Stimulated activated CD4-positive, alpha-beta T cell treated with anti-CD3 and anti-CD28 coated beads, Interleukin-2, amount 100 ng/mL, for 4 hours (primary cell): ENCODE results near the gene FBLIM1.
A peak's percentile ranks its signal among the peaks of the same experiment; 100 is the strongest.
"Not testable (repeated sequence)": the region's sequence is repeated elsewhere in the genome, so short reads cannot be mapped to it uniquely, and the experiment has no call there.

Experiments used
- DNase-seq: peaks from one replicate; pipeline ENCODE4 v3.0.0-alpha.2; 2020; ENCODE audit warnings: low read depth

Gene FBLIM1

DNA sequence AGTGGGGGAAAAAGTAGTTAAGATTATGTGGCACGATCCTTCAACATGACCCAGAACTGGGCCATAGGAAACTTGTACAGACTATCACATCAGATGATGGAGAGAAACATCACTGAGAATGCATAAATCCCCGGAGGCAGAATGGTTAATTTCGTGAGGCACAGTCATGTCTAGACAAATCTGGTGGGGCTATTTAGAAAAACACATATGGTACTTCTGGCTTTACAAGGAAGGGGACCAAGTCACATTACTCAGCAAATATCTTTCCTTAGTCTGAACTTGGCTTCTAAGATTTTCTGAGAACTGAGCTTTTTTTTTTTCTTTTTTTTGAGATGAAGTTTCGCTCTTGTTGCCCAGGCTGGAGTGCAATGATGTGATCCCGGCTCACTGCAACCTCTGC lies 58.1 kb downstream of the FBLIM1 start:
- no peak for DNase-seq

DNA sequence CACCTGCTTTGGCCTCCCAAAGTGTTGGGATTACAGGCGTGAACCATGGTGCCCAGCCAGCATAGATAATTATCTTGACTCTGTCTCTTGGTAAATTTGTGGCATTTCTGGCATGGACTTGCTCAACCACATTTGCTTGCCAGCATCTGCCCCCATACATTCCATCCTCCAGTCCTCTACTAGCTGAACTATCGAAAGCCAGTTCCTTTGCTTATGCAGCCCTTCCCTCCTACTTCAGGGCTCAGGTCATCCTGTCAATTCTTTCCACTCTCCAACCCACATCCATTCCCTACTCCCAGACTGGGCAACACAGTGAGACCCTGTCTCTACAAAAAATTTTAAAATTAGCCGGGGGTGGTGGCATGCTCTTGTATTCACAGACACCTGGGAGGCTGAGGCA lies 61.9 kb downstream of the FBLIM1 start:
- no peak for DNase-seq

GRCh38 chr1:15825800-15826199 lies 67.2 kb downstream of the FBLIM1 start:
- DNase-seq: no peak

- no peak for DNase-seq
Measured at GRCh38 chr1:15826810-15827507, 68.4 kb downstream of the FBLIM1 start.

DNA sequence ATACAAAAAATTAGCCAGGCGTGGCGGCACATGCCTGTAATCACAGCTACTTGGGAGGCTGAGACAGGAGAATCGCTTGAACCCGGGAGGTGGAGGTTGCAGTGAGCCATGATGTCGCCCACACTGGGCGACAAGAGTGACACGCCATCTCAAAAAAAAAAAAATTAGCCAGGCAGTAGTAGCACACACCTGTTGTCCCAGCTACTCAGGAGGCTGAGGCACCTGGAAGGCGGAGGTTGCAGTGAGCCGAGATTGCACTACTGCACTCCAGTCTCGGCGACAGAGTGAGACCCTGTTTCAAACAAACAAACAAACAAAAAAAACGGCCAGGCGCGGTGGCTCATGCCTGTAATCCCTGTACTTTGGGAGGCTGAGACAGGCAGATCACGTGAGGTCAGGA lies 69.0 kb downstream of the FBLIM1 start:
- not testable (repeated sequence) for DNase-seq

- not testable (repeated sequence) for DNase-seq
Measured at GRCh38 chr1:15828931-15829330, 70.3 kb downstream of the FBLIM1 start.

DNA sequence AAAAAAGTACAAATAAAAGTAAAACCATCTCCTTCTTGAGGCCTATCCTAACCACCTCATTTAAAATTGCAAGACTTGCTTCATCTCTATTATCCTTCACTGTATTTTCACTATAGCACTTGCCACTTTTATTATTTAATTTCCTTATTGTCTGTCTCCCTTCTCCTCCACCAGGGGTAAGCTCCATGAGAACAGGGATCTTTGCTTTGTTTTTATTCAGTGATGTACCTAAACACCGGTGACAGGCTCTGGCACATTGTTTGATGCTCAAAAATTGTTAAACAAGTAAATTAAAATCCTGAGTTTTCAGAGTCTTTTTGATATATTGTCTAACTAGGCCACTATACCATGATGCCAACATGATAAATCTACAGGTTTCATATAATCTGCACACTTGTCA lies 71.7 kb downstream of the FBLIM1 start:
- DNase-seq: no peak

DNA sequence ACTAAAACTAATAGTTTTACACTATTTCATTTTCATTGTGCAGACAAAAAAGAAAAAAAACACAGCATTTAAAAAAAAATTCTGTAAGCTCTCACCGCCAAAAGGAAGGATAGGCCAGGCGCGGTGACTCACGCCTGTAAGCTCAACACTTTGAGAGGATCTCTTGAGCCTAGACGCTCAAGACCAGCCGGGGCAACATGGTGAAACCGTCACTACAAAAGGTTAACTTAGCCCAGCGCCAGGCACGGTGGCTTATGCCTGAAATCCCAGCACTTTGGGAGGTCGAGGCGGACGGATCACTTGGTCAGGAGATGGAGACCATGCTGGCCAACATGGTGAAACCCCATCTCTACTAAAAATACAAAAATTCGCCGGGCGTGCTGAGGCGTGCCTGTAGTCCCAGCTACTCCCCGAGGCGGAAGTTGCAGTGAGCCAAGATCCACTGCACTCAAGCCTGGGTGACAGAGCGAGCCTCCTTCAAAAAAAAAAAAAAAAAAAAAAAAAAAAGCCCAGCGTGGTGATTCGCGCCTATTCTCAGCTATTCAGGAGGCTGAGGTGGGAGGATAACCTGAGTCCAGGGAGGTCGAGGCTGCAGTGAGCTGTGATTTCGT lies 74.6 kb downstream of the FBLIM1 start:
- DNase-seq: peak; percentile 39

DNA sequence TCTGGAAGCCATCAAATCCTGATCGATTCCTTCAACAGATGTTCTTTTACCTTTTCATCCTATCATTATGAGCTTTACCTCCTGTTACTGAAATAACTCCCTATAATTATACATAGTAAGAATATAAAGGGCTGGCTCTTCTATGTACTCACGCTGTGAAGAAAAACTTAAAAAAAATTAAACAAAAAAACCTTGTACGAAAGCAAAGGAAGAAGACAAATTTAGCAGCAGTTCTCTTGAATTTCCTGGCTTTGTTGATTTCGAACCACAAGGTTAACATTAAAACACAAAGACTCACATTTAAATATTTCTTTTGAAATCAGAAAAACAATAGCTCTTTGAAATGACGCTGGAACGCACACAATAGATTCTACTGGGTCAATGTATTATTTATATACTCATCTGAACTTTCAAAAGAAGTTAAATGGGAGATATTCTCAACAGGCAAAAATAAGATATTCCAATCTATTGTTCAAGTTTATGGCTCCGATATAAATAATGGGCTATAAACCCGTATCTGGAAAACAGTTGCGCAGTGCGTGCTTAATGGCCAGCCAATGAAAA lies 75.3 kb downstream of the FBLIM1 start:
- no peak for DNase-seq

GRCh38 chr1:15834406-15835204 lies 76.0 kb downstream of the FBLIM1 start:
- DNase-seq: peak; percentile 86

DNA sequence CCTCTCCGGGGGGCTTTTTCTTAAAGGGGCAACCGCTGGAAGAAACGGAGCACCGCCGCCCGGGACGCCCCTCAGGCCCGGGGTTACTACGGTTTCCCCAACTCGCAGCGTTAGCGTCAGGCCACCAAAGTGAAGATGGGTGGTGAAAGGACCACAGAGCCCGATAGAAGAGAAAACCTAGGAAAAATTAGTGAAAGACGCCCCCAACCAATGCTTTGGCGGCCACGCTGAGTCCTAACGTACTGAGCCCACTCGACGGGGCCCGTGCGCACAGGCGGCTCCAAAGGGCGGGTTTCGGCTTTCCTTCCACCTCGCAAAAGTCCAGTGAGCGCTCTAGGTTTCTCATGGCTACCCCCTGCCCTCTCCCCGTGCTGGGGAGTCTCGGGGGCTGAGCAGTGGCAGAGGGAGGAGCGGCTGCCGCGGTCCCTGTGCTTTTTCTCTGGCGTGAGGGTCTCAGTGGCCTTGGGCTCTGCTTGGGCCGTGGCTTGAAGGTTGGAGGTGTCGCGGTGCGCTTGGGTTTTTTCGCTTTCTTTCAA lies 76.7 kb downstream of the FBLIM1 start:
- DNase-seq: peak; percentile 18

DNA sequence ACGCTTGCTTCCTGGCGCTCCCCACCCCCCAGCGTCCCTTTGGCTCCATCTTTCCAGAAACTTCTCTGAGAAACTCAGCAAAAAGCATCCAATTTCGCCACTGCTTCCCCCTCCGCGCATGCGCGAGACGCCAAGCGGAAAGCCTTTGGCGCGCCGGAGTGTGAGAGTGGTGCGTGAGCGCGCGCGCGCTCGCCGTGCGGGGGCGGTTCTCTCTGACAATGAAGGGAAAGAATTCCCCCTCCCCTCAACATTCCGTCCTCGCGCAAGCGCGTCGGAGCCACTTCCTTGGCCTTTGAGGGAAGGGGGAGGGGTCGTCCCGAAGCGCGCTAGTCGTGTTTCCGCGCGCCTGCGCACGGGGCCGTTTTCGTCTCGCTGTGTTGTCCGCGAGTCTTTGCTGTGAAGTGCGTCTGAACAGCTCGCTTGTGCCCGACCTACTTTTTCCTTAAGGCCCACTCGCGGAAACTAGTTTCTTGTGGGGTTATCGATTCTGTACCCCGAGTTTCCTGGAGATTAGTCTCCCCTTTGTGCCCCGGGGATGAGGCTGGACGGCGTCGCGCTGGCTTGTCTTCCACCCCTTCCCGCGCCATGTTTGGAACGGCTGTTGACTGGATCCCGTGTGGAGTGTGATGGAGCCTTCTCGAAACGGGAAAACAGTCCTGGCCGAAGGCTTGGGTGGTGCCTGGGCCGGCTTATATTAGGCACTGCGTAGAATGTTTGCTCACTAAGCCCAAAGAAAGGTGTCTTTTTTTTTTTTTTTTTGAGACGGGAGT lies 77.3 kb downstream of the FBLIM1 start:
- DNase-seq: peak; percentile 100
